HS-27A (cell line): Measurements from ENCODE around the gene RAB3D.

Source experiments
- DNase-seq: peaks from one replicate; pipeline ENCODE4 v3.0.0-alpha.2; 2012; ENCODE audit warnings: low read depth, missing footprints

Gene RAB3D

GRCh38 chr19:11295180-11295579 is 44.3 kb downstream of the RAB3D start:
- no peak for DNase-seq

- peak; percentile 80 for DNase-seq
Measured at GRCh38 chr19:11293433-11294389, 45.7 kb downstream of the RAB3D start.

- no peak for DNase-seq
Measured at GRCh38 chr19:11291991-11292390, 47.5 kb downstream of the RAB3D start.

GRCh38 chr19:11291415-11291814 is 48.0 kb downstream of the RAB3D start:
- no peak for DNase-seq

- DNase-seq, result no peak
Measured at GRCh38 chr19:11290256-11290655, 49.2 kb downstream of the RAB3D start.

GRCh38 chr19:11288349-11288748 is 51.1 kb downstream of the RAB3D start:
- DNase-seq, result no peak

GRCh38 chr19:11286312-11286974 is 53.0 kb downstream of the RAB3D start:
- no peak for DNase-seq

- no peak for DNase-seq
Measured at GRCh38 chr19:11284515-11284914, 54.9 kb downstream of the RAB3D start.

- DNase-seq, result no peak
Measured at GRCh38 chr19:11281356-11282049, 58.0 kb downstream of the RAB3D start.

GRCh38 chr19:11279505-11280236 is 59.8 kb downstream of the RAB3D start:
- DNase-seq, result no peak

GRCh38 chr19:11278670-11279069 is 60.8 kb downstream of the RAB3D start:
- no peak for DNase-seq

GRCh38 chr19:11274533-11275086 is 64.8 kb downstream of the RAB3D start:
- no peak for DNase-seq

GRCh38 chr19:11273989-11274388 is 65.5 kb downstream of the RAB3D start:
- DNase-seq, result no peak

GRCh38 chr19:11273296-11273695 is 66.2 kb downstream of the RAB3D start:
- no peak for DNase-seq
